AML-193 (cell line): ENCODE measurements around the gene PLB1.
"Not testable (repeated sequence)": the region's sequence is repeated elsewhere in the genome, so short reads cannot be mapped to it uniquely, and the experiment has no call there.

Experiments used
- DNase-seq, 2 experiments: peaks; one replicate each; lab custom pipeline; 2025; lab: John Stamatoyannopoulos, UW

The PLB1 gene

GRCh38 chr2:28648671-28649395 lies 153.0 kb downstream of the PLB1 start:
- no peak for DNase-seq

- DNase-seq: no peak
Measured at GRCh38 chr2:28649481-28650265, 153.8 kb downstream of the PLB1 start.

- DNase-seq: no peak
Measured at GRCh38 chr2:28650266-28650584, 154.4 kb downstream of the PLB1 start.

- no peak for DNase-seq
Measured at GRCh38 chr2:28652217-28652616, 156.4 kb downstream of the PLB1 start.

GRCh38 chr2:28653892-28654662 lies 158.2 kb downstream of the PLB1 start:
- DNase-seq: no peak

- DNase-seq: no peak
Measured at GRCh38 chr2:28654663-28655320, 158.9 kb downstream of the PLB1 start.

- DNase-seq: no peak
Measured at GRCh38 chr2:28656937-28657615, 161.2 kb downstream of the PLB1 start.

- DNase-seq: no peak
Measured at GRCh38 chr2:28658369-28658768, 162.5 kb downstream of the PLB1 start.

- DNase-seq: no peak
Measured at GRCh38 chr2:28659127-28659526, 163.3 kb downstream of the PLB1 start.

- DNase-seq: no peak
Measured at GRCh38 chr2:28661589-28662001, 165.7 kb downstream of the PLB1 start.

- DNase-seq: no peak
Measured at GRCh38 chr2:28662044-28662443, 166.2 kb downstream of the PLB1 start.

GRCh38 chr2:28662468-28663181 lies 166.8 kb downstream of the PLB1 start:
- no peak for DNase-seq

- no peak for DNase-seq
Measured at GRCh38 chr2:28663359-28663758, 167.5 kb downstream of the PLB1 start.

- DNase-seq: no peak
Measured at GRCh38 chr2:28664120-28664842, 168.4 kb downstream of the PLB1 start.

GRCh38 chr2:28665041-28665704 lies 169.3 kb downstream of the PLB1 start:
- no peak for DNase-seq

- DNase-seq: not testable (repeated sequence)
Measured at GRCh38 chr2:28665811-28666377, 170.0 kb downstream of the PLB1 start.

- DNase-seq: no peak
Measured at GRCh38 chr2:28666496-28667184, 170.8 kb downstream of the PLB1 start.

GRCh38 chr2:28667261-28667660 lies 171.4 kb downstream of the PLB1 start:
- no peak for DNase-seq
